Measurements from ENCODE around the gene NAXD.

GRCh38 chr13:110664673-110665072, 49.3 kb downstream of the NAXD start:
- TF ChIP-seq CTCF (IDR thresholded peaks at IDR 0.05; ENCODE audit: insufficient read depth, low read length) (no peak), GABPA (IDR thresholded peaks at IDR 0.05; ENCODE audit: low read depth) (no peak), POLR2AphosphoS5 (IDR thresholded peaks at IDR 0.05; ENCODE audit: low read depth) (no peak), SPI1 (IDR thresholded peaks at IDR 0.05; ENCODE audit: borderline replicate concordance, low read depth) (no peak)
